ENCODE results near the gene KIR3DL2.
"Not testable (repeated sequence)": the region's sequence is repeated elsewhere in the genome, so short reads cannot be mapped to it uniquely, and the experiment has no call there.

KIR3DL2 gene

DNA sequence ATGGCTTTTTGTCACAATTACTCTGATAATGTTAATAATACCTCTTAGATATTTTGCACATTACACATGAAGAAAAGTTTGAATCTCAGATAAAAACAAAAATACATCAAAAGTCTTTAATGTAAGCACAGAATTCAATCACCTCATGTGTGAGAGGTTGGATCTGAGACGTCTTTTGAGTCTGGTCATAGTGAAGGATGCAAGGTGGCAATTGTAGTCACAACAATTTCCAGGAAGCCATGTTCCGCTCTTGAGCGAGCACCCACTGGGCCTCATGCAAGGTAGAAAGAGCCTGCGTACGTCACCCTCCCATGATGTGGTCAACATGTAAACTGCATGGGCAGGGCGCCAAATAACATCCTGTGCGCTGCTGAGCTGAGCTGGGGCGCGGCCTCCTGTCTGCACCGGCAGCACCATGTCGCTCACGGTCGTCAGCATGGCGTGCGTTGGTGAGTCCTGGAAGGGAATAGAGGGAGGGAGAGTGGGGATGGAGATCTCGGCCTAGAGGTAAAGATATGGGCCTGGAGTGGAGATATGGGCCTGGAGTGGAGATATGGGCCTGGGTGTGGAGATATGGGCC is at the start of gene KIR3DL2:
Gene KIR3DL2 (plus strand): TSS at position 383 of the 580 bp plus-strand sequence. CDS start 33 bp downstream, at position 416.
- DNase-seq, result not testable (repeated sequence)

GRCh38 chr19:54803410-54803809 is 46.8 kb upstream of the KIR3DL2 start, which contains the start of gene KIR2DL4:
Gene KIR2DL4 (plus strand): TSS chr19:54803610. CDS start chr19:54803652, 42 bp downstream.
- no peak for DNase-seq

GRCh38 chr19:54804101-54804500 is 46.1 kb upstream of the KIR3DL2 start:
- no peak for DNase-seq

DNA sequence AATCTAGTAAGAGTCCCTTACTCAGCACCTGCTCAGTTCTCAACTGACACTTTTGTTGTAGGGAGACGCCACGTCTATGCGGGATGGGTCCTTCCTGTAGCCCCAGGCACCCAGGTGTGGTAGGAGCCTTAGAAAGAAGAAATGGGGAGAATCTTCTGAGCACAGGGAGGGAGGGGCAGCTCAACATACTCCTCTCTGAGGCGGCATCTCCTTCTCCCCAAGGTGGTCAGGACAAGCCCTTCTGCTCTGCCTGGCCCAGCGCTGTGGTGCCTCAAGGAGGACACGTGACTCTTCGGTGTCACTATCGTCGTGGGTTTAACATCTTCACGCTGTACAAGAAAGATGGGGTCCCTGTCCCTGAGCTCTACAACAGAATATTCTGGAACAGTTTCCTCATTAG is 45.7 kb upstream of the KIR3DL2 start:
- DNase-seq, result no peak

DNA sequence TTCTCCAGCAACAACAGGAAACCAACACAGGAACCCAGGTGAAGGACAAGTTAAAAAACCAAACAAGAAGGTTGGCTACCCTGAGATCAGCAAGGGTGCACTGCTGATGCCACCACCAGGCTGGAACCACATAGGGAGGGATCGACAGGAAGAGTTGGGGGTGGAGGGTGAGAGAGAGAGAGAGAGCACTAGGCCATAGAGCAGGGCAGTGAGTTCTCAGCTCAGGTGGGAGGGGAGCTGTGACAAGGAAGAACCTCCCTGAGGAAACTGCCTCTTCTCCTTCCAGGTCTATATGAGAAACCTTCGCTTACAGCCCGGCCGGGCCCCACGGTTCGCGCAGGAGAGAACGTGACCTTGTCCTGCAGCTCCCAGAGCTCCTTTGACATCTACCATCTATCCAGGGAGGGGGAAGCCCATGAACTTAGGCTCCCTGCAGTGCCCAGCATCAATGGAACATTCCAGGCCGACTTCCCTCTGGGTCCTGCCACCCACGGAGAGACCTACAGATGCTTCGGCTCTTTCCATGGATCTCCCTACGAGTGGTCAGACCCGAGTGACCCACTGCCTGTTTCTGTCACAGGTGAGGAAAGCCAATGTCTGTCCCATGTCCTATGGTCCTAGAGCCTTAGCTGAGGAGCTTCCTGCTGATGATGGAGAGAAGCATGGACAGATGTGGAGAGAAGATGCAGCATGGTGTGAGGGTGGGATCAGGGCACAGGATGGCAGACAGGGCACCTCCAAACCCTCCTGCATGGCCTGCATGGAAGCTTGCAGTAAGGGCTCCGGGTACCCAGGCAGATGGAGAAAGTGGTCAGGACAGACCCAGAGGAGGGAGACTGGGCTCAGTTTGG is 44.4 kb upstream of the KIR3DL2 start:
- no peak for DNase-seq

DNA sequence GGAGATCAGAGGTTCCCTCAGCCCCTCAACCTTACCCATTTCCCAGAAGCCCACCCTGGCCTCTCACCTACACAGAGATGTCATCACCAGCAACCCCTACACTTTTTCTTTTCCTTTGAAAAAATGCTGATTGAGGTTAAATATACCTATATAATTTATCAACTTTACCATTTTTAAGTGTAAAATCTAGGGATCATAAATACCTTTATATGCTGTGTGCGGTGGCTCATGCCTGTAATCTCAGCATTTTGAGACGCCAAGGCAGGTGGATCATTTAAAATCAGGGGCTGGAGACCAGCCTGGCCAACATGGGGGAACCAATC is 43.8 kb upstream of the KIR3DL2 start:
- no peak for DNase-seq

DNA sequence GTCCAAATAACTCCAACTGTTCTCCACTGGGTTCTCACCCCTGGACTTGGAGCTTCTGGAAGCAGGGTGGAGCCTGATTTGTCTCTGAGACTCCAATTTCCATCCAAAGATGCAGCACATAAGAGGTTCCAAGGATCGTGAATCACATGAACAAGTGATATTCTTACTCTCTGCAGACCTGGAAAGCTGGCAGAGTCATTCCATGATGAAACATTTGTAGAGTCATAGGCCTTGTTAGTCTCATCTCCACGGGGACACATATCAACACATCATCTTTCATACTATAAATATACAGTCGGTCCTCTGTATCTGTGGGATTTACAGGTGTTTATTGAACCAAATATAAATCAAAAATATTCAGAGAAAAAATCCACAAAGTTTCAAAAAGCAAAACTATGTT is 35.7 kb upstream of the KIR3DL2 start:
- DNase-seq, result not testable (repeated sequence)

- DNase-seq, result not testable (repeated sequence)
These were observed 34.0 kb upstream of the KIR3DL2 start, which contains the start of gene KIR3DL1 for GRCh38 chr19:54816251-54816650. Gene KIR3DL1 (plus strand): TSS chr19:54816468.

GRCh38 chr19:54817670-54818536 is 32.3 kb upstream of the KIR3DL2 start:
- no peak for DNase-seq

DNA sequence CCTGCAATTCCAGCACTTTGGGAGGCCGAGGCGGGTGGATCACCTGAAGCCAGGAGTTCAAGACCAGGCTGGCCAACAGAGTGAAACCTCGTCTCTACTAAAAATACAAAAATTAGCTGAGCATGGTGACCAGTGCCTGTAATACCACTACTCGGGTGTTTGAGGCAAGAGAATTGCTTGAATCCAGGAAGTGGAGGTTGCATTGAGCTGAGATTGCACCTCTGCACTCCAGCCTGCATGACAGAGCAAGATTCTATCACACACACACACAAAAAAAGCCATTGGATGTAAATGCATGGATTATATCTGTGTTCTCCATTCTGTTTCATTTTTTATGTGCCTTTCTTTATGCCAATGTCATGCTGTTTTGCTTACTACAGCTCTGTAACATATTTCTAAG is 25.8 kb upstream of the KIR3DL2 start:
- not testable (repeated sequence) for DNase-seq

DNA sequence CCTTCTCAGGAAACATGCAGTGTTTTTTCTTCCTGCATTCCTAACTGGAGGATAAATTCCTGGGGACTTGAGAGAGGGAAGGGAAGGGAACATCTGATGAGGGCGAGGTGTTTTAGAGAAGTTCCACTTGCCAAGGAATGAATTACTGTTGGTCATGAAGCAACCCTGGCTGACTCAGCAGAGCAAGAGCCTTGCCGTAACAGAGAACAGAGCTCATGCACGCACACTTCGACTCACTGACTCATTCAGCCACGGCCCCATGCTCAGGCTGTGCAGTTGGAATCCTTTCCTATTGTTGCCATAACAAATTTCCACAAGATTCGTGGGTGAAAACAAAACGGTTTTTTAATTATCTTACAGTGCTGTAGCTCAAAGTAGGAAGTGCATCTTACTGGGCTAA is 24.9 kb upstream of the KIR3DL2 start:
- DNase-seq, result not testable (repeated sequence)

GRCh38 chr19:54828064-54828463 is 22.2 kb upstream of the KIR3DL2 start:
- DNase-seq, result not testable (repeated sequence)

- not testable (repeated sequence) for DNase-seq
These were observed 17.7 kb upstream of the KIR3DL2 start, which contains the start of gene KIR2DS4 for GRCh38 chr19:54832496-54832895. Gene KIR2DS4 (plus strand): TSS chr19:54832676.

DNA sequence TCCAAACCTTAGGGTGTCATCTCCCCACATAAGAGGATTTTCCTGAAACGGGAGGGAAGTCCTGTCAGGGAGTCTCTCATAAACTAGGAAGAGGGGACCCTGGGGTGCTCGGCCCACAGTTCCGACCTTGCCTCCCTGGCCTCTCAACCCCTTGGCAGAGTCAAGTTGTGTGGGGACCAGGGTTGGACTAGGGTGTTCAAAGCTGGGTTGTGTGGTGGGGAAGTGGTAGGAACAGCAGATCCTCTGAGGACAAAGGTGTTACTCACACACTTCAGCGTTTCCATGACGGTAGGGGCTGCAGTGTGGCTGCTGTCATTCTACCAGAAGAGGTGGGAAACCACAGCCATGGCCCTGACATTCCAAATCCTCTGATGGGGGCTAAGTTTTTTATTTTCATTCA is 15.1 kb upstream of the KIR3DL2 start:
- DNase-seq, result not testable (repeated sequence)

GRCh38 chr19:54837522-54837921 is 12.7 kb upstream of the KIR3DL2 start:
- not testable (repeated sequence) for DNase-seq

- DNase-seq, result not testable (repeated sequence)
These were observed 7.1 kb upstream of the KIR3DL2 start for GRCh38 chr19:54843171-54843570.

- no peak for DNase-seq
These were observed 687 bp downstream of the KIR3DL2 start for GRCh38 chr19:54850930-54851329.

DNA sequence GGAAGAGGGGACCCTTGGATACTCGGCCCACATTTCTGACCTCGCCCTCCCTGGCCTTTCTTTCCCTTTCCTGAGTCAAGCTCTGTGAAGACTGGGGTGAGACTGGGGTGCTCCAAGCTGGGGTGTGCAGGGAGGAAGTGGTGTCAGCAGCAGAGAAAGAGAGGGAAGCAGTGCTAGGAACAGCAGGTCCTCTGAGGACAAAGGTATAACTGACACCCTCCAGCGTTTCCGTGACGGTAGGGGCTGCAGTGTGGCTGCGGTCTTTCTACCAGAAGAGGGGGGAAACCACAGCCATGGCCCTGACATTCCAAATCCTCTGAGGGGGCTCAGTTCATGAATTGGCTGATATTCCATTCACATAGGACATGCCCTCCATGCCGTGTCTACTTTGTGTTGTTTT is 1.1 kb downstream of the KIR3DL2 start:
- no peak for DNase-seq

DNA sequence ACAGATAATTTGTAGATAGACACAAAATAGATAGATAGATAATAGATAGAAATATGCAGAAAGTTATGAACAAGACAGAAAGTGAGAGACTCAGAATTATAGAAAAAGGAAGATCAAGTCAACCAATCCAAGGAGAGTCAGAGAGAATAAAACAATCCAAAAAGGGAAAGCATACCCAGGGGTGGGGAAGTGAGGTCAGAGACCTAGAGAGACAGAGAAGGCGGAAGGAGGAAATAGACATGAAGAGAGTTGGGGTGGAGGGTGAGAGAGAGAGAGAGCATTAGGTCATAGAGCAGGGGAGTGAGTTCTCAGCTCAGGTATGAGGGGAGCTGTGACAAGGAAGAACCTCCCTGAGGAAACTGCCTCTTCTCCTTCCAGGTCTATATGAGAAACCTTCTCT is 5.0 kb downstream of the KIR3DL2 start:
- DNase-seq, result not testable (repeated sequence)

DNA sequence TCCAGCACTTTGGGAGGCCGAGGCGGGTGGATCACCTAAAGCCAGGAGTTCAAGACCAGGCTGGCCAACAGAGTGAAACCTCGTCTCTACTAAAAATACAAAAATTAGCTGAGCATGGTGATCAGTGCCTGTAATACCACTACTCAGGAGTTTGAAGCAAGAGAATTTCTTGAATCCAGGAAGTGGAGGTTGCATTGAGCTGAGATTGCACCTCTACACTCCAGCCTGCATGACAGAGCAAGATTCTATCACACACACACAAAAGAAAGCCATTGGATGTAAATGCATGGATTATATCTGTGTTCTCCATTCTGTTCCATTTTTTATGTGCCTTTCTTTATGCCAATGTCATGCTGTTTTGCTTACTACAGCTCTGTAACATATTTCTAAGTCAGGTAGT is 8.2 kb downstream of the KIR3DL2 start:
- DNase-seq, result not testable (repeated sequence)

- DNase-seq, result not testable (repeated sequence)
These were observed 9.2 kb downstream of the KIR3DL2 start for GRCh38 chr19:54859421-54859820.

GRCh38 chr19:54863459-54863858 is 13.2 kb downstream of the KIR3DL2 start:
- DNase-seq, result not testable (repeated sequence)

GRCh38 chr19:54871696-54872095 is 21.5 kb downstream of the KIR3DL2 start:
- DNase-seq, result no peak
